HG02623 (cell line): ENCODE data around the gene ABCB9.
"Not testable (repeated sequence)": the region's sequence is repeated elsewhere in the genome, so short reads cannot be mapped to it uniquely, and the experiment has no call there.

Experiments
- ATAC-seq: cut with Tn5 transposase; IDR thresholded peaks from one replicate; pipeline ENCODE4 v1.9.1; 2021; ENCODE audit warnings: moderate library complexity; ENCODE audit not compliant: unreplicated experiment

The ABCB9 gene

GRCh38 chr12:122903693-122904034 is 62.6 kb downstream of the ABCB9 start:
- ATAC-seq = no peak

- ATAC-seq = no peak
Measured at GRCh38 chr12:122902854-122903692, 63.2 kb downstream of the ABCB9 start.

- no peak for ATAC-seq
Measured at GRCh38 chr12:122899887-122900286, 66.4 kb downstream of the ABCB9 start.

- no peak for ATAC-seq
Measured at GRCh38 chr12:122896662-122897061, 69.6 kb downstream of the ABCB9 start.

DNA sequence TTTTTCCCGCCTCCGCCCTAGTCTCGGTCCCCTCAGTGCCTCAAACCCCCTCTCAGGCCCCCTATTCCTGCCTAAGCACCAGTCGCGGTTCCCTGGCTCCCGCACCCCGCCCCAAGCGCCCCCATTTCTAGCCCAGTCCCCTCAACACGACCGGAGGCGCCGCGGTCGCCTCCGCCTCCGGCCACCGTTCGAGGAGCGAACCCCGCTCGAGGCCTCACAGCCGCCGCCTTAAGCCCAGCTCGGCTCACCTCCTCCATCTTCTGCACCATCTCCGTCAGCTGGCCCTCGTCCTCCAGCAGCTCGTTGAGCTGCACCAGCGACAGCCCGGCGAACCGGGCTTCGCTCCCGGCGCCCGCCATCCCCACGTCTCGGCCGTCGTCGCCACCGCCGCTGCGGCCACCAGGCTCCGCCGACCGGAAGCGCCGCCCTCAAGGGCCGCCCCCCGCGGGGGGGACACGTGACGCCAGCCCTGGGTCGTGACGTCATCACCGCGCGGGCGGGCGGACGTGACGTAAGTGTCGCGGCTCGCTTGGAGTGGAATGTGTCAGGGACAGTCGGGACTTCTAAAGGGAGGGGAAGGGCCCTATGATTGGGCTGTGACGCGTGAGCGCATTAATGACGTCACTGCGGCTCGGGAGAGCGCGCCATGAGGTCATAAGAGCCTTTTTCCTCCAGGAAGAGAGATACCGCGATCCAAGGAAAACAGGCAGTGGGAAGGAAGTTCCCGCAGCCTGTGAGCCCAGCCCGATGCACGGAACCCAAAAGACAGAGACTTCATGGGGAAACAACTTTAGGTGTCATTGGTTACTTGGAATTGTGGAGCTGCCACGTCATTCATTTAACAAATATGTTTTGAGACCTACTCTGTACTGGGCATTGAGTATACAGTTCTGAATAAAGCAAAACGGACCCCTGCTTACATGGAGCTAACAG is 70.3 kb downstream of the ABCB9 start, which contains the start of gene VPS37B:
TSS of gene VPS37B (minus strand) at position 421 of the 933 bp plus-strand sequence. CDS start at position 359, 62 bp downstream.
- ATAC-seq = peak; percentile 50

GRCh38 chr12:122895320-122895703 is 71.0 kb downstream of the ABCB9 start:
- no peak for ATAC-seq

DNA sequence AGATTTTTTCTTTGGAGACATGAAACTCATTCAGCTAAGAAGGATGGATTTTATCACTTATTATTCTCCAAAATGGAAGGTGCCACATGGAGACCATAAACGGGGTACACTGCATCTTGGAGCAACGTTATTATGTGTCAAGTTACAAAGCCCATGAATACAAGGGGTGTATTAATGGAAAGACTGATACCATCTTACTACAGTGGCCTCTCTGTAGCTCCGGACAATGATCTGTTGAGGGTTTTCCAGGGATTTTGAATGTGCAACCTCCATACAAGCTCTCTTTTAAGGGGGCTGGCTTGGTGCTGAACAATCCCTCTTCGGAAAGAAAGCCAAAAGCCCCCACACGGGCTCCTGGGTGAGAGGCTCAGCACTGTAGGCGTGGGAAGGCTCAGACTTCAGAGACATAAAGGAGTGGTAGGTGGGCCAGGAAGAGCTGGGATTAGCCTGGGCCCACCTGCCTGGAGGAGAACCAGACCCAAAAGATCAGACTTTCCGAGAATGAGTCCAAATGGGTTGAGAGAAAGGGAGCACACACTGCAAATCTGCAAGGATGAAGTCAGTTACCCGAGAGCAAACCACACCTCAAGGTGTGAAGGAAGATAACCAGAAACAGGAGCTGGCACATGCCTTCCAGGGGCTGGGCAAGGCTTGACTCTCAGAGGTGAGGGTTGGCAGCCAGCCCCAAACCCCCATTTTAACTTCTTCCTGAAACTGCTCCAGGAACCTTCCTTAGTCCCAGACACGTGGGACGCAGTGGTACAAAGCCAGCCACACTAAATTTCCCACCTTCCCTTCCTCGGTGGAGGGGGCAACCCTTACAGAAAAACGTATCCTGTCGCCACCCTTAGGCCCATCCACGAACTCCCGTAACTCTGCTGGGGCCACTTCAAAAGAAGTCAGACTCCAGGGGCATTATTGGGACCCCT is 71.8 kb downstream of the ABCB9 start:
- no peak for ATAC-seq

GRCh38 chr12:122893208-122894153 is 72.8 kb downstream of the ABCB9 start:
- ATAC-seq = no peak

GRCh38 chr12:122892724-122893123 is 73.5 kb downstream of the ABCB9 start:
- not testable (repeated sequence) for ATAC-seq

DNA sequence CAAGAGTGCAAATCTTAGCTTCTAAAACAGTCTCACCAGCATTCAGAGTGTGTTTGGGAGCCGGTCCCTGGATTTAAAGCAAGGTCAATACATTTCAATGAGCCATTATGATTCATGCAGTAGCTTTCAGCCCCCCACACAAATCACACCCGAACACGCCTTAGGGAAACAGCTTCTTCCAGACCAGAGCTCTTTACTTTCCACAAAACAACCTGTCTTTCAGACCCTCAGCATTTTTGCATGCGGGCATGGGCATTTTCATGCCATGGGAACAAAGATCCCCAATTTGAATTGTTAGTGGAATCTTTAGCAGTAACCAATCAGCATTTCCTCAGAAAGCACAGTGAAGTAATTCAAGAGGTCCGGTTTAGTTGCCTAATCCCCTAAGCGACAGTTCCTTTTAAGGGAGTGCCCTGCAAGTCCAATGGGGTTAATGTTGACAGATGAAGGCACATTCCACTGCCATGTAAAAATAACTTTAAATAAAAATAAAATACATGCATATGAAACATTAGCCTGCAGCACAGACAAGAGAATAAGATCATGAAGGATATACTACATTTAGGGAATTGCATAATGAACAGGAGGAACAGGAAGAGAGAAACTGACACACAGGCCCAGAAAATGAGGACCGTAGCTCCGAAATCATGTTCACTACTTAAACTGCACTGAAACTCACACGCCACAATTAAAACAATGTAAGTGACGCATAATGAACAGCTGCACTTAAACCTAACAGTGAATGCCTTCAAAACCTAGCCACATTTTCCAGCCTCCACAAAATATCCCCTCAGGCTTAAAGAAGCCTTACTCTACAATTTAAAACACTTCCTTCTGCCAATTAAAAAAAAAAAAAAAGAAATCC is 74.4 kb downstream of the ABCB9 start:
- no peak for ATAC-seq

DNA sequence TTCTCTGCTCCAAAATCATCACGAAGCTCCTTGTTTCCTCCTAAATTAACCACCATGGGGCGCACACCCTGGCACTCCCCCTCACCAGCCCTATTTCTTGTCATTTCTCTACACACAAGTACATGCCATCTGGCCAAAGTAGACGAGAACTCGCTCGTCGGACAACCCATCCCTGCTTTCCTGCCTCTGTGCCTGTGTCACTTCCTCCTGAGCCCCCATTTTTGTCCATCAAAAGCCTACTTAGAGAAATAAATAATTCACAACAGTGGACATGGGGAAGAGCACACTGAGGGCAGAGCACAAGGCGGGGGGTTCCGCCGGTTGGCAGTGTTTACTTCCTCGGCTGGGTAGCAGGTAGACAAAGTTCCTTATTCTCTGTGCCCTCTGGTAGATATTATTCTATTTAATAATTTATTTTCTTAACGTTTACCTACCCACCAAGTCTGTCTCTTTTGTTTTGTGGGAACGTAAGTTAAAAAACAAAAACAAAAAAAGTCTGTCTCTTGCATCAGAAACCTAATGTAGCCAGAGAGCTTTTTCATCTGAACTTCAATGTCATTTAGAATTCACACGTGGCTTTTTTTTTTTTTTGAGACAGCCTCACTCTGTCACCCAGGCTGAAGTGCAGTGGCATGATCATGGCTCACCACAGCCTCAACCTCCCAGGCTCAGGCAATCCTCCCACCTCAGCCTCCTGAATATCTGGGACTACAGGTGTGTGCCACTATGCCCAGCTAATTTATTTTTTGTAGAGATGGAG is 76.3 kb downstream of the ABCB9 start:
- ATAC-seq = no peak

DNA sequence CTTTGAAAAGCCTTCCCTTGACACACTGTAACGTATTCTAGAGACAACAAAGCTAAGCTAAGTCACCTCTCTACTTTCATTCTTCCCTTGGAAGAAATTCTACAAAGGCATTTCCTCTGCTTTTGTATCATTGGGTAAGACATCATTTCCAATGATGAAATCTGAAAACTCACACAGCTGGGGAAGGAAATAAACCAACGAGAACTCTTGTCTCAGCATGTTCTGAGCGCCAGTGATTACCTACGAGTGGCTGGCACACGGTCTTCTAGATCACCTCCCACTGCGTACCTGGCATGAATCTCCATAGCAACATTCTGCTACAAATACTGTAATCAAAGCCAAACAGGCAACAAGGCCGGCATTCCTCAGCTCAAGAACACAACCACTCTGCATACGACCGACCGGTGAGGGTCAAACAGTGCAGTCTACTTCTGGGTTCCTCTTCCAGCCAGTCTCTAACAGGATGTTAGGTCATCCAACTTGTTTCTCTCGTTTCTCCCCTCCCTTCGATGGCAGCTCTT is 78.0 kb downstream of the ABCB9 start:
- ATAC-seq = no peak

- peak; percentile 23 for ATAC-seq
Measured at GRCh38 chr12:122887819-122888212, 78.4 kb downstream of the ABCB9 start.

- ATAC-seq = peak; percentile 76
Measured at GRCh38 chr12:122886851-122887818, 79.1 kb downstream of the ABCB9 start.

- ATAC-seq = no peak
Measured at GRCh38 chr12:122886161-122886560, 80.1 kb downstream of the ABCB9 start.

DNA sequence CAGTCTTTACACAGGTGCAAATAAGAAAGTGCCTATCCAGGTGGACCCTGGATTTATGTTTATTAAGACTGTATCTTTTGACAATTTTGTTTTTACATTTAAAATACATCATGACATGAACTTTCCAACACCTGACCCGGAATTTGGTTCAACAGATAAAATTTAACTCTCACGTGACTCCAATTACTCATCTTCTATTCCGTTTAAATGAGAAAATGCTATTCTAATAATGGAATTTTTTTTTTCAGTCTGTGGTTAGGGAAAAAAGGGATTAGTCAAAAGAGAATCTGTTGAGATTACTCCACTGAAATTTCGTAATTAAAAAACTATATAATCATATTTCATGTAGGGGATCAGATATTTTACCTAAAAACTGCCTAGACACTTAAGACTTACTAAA is 81.4 kb downstream of the ABCB9 start:
- no peak for ATAC-seq
